Mesenchymal stem cell (in vitro differentiated cells and primary cell): ENCODE data around the gene KRTAP5-5.

Source experiments
- DNase-seq: peaks from one replicate; pipeline ENCODE4 v3.0.0-alpha.2; 2013
- H2AFZ ChIP-seq: one replicate; pipeline ENCODE4 v1.6.1; 2013; ENCODE audit warnings: low read depth, mild to moderate bottlenecking, control low read depth, inconsistent platforms, low read length, moderate library complexity
- H2AK5ac ChIP-seq: 2 replicates; pipeline ENCODE4 v1.6.1; 2013; ENCODE audit warnings: low read length, moderate library complexity, mild to moderate bottlenecking, inconsistent platforms; ENCODE audit not compliant: severe bottlenecking
- H2BK120ac ChIP-seq: one replicate; pipeline ENCODE4 v1.6.1; 2013; ENCODE audit warnings: low read depth, mild to moderate bottlenecking, inconsistent platforms, low read length, moderate library complexity
- H2BK12ac ChIP-seq, 2 experiments: one replicate each; pipeline ENCODE4 v1.6.1; 2013; ENCODE audit warnings: inconsistent platforms in 2 of 2, low read length in 2 of 2, mild to moderate bottlenecking in 2 of 2, moderate library complexity in 2 of 2, control low read depth in 1 of 2
- H2BK15ac ChIP-seq: one replicate; pipeline ENCODE4 v1.6.1; 2013; ENCODE audit warnings: mild to moderate bottlenecking, low read depth, inconsistent platforms; ENCODE audit not compliant: poor library complexity, severe bottlenecking
- H2BK5ac ChIP-seq: 2 replicates; pipeline ENCODE4 v1.6.1; 2013; ENCODE audit warnings: low read depth, mild to moderate bottlenecking, low read length, control low read depth, inconsistent platforms; ENCODE audit not compliant: poor library complexity, severe bottlenecking
- H3K14ac ChIP-seq, 2 experiments: one replicate each; pipeline ENCODE4 v1.6.1; 2013; ENCODE audit warnings: inconsistent platforms in 2 of 2, low read length in 2 of 2, control low read depth in 1 of 2, mild to moderate bottlenecking in 1 of 2, moderate library complexity in 1 of 2
- H3K18ac ChIP-seq, 2 experiments: one replicate each; pipeline ENCODE4 v1.6.1; 2013; ENCODE audit warnings: inconsistent platforms in 2 of 2, low read length in 2 of 2, control low read depth in 1 of 2, low read depth in 1 of 2, mild to moderate bottlenecking in 1 of 2
- H3K23ac ChIP-seq, 2 experiments: one replicate each; pipeline ENCODE4 v1.6.1; 2013; ENCODE audit warnings: inconsistent platforms in 2 of 2, low read length in 2 of 2, mild to moderate bottlenecking in 2 of 2, moderate library complexity in 2 of 2, control low read depth in 1 of 2
- H3K27ac ChIP-seq: 2 replicates; pipeline ENCODE4 v1.5.1; 2013; ENCODE audit warnings: mild to moderate bottlenecking, moderate library complexity, low read length, control low read depth, inconsistent platforms; ENCODE audit not compliant: poor library complexity, severe bottlenecking
- H3K27me3 ChIP-seq, 2 experiments: 2 replicates each; pipeline versions ENCODE4 v1.6.1 to v1.7.0; 2013; ENCODE audit warnings: low read length in 2 of 2, mild to moderate bottlenecking in 2 of 2, moderate library complexity in 2 of 2, control low read depth in 1 of 2, inconsistent platforms in 1 of 2; ENCODE audit not compliant: control insufficient read depth in 1 of 2, insufficient read depth in 1 of 2
- H3K36me3 ChIP-seq, 2 experiments: 2 replicates each; pipeline versions ENCODE4 v1.6.1 to v1.7.0; 2013; ENCODE audit warnings: low read length in 2 of 2, control low read depth in 1 of 2, inconsistent platforms in 1 of 2, low read depth in 1 of 2, mild to moderate bottlenecking in 1 of 2; ENCODE audit not compliant: insufficient read depth in 2 of 2, control insufficient read depth in 1 of 2
- H3K4ac ChIP-seq, 2 experiments: one replicate each; pipeline ENCODE4 v1.6.1; 2013; ENCODE audit warnings: inconsistent platforms in 2 of 2, low read length in 2 of 2, mild to moderate bottlenecking in 2 of 2, moderate library complexity in 2 of 2, control low read depth in 1 of 2, low read depth in 1 of 2
- H3K4me1 ChIP-seq: 2 replicates; pipeline ENCODE4 v1.6.1; 2013; ENCODE audit warnings: low read depth, low read length, control low read depth; ENCODE audit not compliant: control insufficient read depth, insufficient read depth
- H3K4me2 ChIP-seq: 2 replicates; pipeline ENCODE4 v1.6.1; 2013; ENCODE audit warnings: low read length, mild to moderate bottlenecking, inconsistent platforms; ENCODE audit not compliant: poor library complexity, severe bottlenecking
- H3K4me3 ChIP-seq, 2 experiments: 2 replicates each; pipeline versions ENCODE4 v1.5.1 to v1.7.0; 2013; ENCODE audit warnings: low read length in 2 of 2, mild to moderate bottlenecking in 2 of 2, control low read depth in 1 of 2, low read depth in 1 of 2; ENCODE audit not compliant: insufficient read depth in 1 of 2
- H3K79me1 ChIP-seq: replicated peaks from 2 replicates; pipeline ENCODE4 v1.6.1; 2013; ENCODE audit warnings: mild to moderate bottlenecking, control low read depth, low read length, inconsistent platforms; ENCODE audit not compliant: poor library complexity, severe bottlenecking
- H3K9ac ChIP-seq: 2 replicates; pipeline ENCODE4 v1.7.0; 2013; ENCODE audit warnings: mild to moderate bottlenecking, low read length, moderate library complexity
- H3K9me3 ChIP-seq: 2 replicates; pipeline ENCODE4 v1.7.0; 2013; ENCODE audit warnings: mild to moderate bottlenecking, low read length; ENCODE audit not compliant: control insufficient read depth
- H4K8ac ChIP-seq: one replicate; pipeline ENCODE4 v1.6.1; 2013; ENCODE audit warnings: inconsistent platforms, mild to moderate bottlenecking, low read length, moderate library complexity
- H4K91ac ChIP-seq: one replicate; pipeline ENCODE4 v1.6.1; 2013; ENCODE audit warnings: mild to moderate bottlenecking, low read length, inconsistent platforms
- WGBS: methylation state at CpG from one replicate; pipeline ENCODE4 v1.1.7; 2013; ENCODE audit warnings: mixed read lengths; 5-methylcytosine and 5-hydroxymethylcytosine counted together

Gene KRTAP5-5

DNA sequence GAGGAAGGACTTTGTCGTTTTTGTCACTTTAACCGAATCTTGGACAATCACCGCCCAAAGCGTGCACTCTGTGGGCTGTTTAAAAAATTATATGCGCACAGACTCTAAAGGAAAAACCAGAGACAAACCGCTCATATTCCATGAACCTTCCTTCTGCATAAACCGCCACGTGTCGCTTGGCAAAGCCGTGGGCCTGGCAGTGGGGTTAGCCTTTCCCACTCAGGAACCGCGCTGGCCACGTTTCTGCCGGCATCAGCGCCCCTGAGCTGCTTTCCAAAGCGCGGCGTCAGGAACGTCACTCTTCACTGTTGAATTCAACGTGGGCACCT is 22.8 kb downstream of the KRTAP5-5 start:
- no peaks in the 10 kb centered on the region for H3K36me3 ChIP-seq
- H2BK12ac ChIP-seq = peak overlapping the region in 1 of 2 experiments; percentile 82
- DNase-seq = no peak
- no peak overlapping the region for H3K14ac ChIP-seq
- H3K4ac ChIP-seq = peak overlapping the region in 1 of 2 experiments; percentile 54
- H3K23ac ChIP-seq = no peak overlapping the region
- peaks cover 12% of the 10 kb centered on the region for H3K4me1 ChIP-seq
- H2AFZ ChIP-seq = no peak overlapping the region
- H3K9me3 ChIP-seq = no peaks in the 10 kb centered on the region
- no peak overlapping the region for H3K9ac ChIP-seq
- H3K4me2 ChIP-seq = no peak overlapping the region
- H2AK5ac ChIP-seq = no peak overlapping the region
- no peaks in the 10 kb centered on the region for H3K79me1 ChIP-seq
- whole genome bisulfite sequencing = 55% methylated on average over 20 of the region's 20 CpGs
- H3K4me3 ChIP-seq = no peak overlapping the region
- no peak overlapping the region for H3K27ac ChIP-seq
- H2BK120ac ChIP-seq = no peak overlapping the region
- H4K91ac ChIP-seq = peak overlapping the region; percentile 56
- peak overlapping the region; percentile 83 for H4K8ac ChIP-seq
- H2BK15ac ChIP-seq = no peak overlapping the region
- peaks cover 35 to 64% of the 10 kb centered on the region in 2 experiments for H3K27me3 ChIP-seq
- H3K18ac ChIP-seq = no peak overlapping the region
- no peak overlapping the region for H2BK5ac ChIP-seq

- H2BK12ac ChIP-seq = peak overlapping the region in 1 of 2 experiments; percentile 70
- no peak overlapping the region for H2BK5ac ChIP-seq
- peaks cover 12% of the 10 kb centered on the region for H3K4me1 ChIP-seq
- no peak overlapping the region for H2AK5ac ChIP-seq
- H3K36me3 ChIP-seq = no peaks in the 10 kb centered on the region
- H3K9ac ChIP-seq = no peak overlapping the region
- 33% methylated on average over 33 of the region's 34 CpGs for WGBS
- peak overlapping the region; percentile 49 to 88 for H3K4ac ChIP-seq
- H2BK120ac ChIP-seq = peak overlapping the region; percentile 11
- no peak overlapping the region for H2AFZ ChIP-seq
- peak overlapping the region; percentile 77 to 81 for H3K18ac ChIP-seq
- H4K91ac ChIP-seq = peak overlapping the region; percentile 96
- H3K14ac ChIP-seq = peak overlapping the region in 1 of 2 experiments; percentile 53
- no peak overlapping the region for H3K27ac ChIP-seq
- no peak overlapping the region for H3K4me3 ChIP-seq
- peak; percentile 59 for DNase-seq
- no peaks in the 10 kb centered on the region for H3K79me1 ChIP-seq
- H2BK15ac ChIP-seq = peak overlapping the region; percentile 75
- H3K4me2 ChIP-seq = peak overlapping the region; percentile 18
- H4K8ac ChIP-seq = peak overlapping the region; percentile 96
- peaks cover 35 to 68% of the 10 kb centered on the region in 2 experiments for H3K27me3 ChIP-seq
- H3K23ac ChIP-seq = no peak overlapping the region
- no peaks in the 10 kb centered on the region for H3K9me3 ChIP-seq
Measured at GRCh38 chr11:1652771-1653540, 23.4 kb downstream of the KRTAP5-5 start.

- peak overlapping the region; percentile 15 to 95 for H2BK12ac ChIP-seq
- 78% methylated on average over 14 of the region's 14 CpGs for WGBS
- no peak overlapping the region for H3K4me3 ChIP-seq
Measured at GRCh38 chr11:1653541-1654387, 24.2 kb downstream of the KRTAP5-5 start.

More at GRCh38 chr11:1653541-1654387, 24.2 kb downstream of the KRTAP5-5 start:
- H3K9me3 ChIP-seq = no peaks in the 10 kb centered on the region
- no peak overlapping the region for H3K27ac ChIP-seq
- H3K27me3 ChIP-seq = peaks cover 35 to 70% of the 10 kb centered on the region in 2 experiments
- peaks cover 12% of the 10 kb centered on the region for H3K4me1 ChIP-seq
- H4K91ac ChIP-seq = peak overlapping the region; percentile 96
- H3K4ac ChIP-seq = peak overlapping the region in 1 of 2 experiments; percentile 83
- no peak overlapping the region for H3K23ac ChIP-seq
- peak overlapping the region in 1 of 2 experiments; percentile 69 for H3K14ac ChIP-seq
- no peaks in the 10 kb centered on the region for H3K79me1 ChIP-seq
- no peak overlapping the region for H2BK5ac ChIP-seq
- H4K8ac ChIP-seq = no peak overlapping the region
- no peak overlapping the region for H3K4me2 ChIP-seq
- peak overlapping the region; percentile 75 for H2BK15ac ChIP-seq
- H3K18ac ChIP-seq = peak overlapping the region; percentile 77 to 89
- H2AFZ ChIP-seq = no peak overlapping the region
- H3K9ac ChIP-seq = no peak overlapping the region
- H2AK5ac ChIP-seq = no peak overlapping the region
- H3K36me3 ChIP-seq = no peaks in the 10 kb centered on the region
- peak; percentile 15 for DNase-seq
- H2BK120ac ChIP-seq = peak overlapping the region; percentile 8
